GM12875 (cell line): ENCODE data around the gene GPHN.

Experiments used
- H3K4me3 ChIP-seq: one replicate; pipeline ENCODE4 v1.5.1; 2011; ENCODE audit warnings: low read depth, low read length, control low read depth
- CTCF ChIP-seq: IDR thresholded peaks from 2 replicates; pipeline ENCODE4 v1.5.1; 2011; ENCODE audit warnings: low read depth, mild to moderate bottlenecking, control low read depth, inconsistent platforms, low read length, moderate library complexity, borderline replicate concordance; ENCODE audit not compliant: insufficient read depth

Gene GPHN

GRCh38 chr14:66490143-66491111, 17.5 kb upstream of the GPHN start:
- no peak overlapping the region for H3K4me3 ChIP-seq
- no peak for TF ChIP-seq CTCF

GRCh38 chr14:66493750-66494149, 14.2 kb upstream of the GPHN start:
- no peak overlapping the region for H3K4me3 ChIP-seq
- no peak for TF ChIP-seq CTCF

GRCh38 chr14:66495218-66496098, 12.5 kb upstream of the GPHN start:
- no peak overlapping the region for H3K4me3 ChIP-seq
- peak; percentile 67 for TF ChIP-seq CTCF

- no peak overlapping the region for H3K4me3 ChIP-seq
- no peak for TF ChIP-seq CTCF
Measured at GRCh38 chr14:66496188-66496807, 11.6 kb upstream of the GPHN start.

GRCh38 chr14:66496911-66497310, 11.0 kb upstream of the GPHN start:
- no peak overlapping the region for H3K4me3 ChIP-seq
- TF ChIP-seq CTCF = no peak

GRCh38 chr14:66498311-66498710, 9.6 kb upstream of the GPHN start:
- no peak for TF ChIP-seq CTCF
- no peak overlapping the region for H3K4me3 ChIP-seq
